Stimulated activated CD4-positive, alpha-beta T cell treated with anti-CD3 and anti-CD28 coated beads, Interleukin-1b, Interleukin-23, amount 100 ng/mL, for 4 hours (primary cell): ENCODE data around the gene TEX19.

ENCODE experiments used
- DNase-seq, 2 donors: peaks; one replicate each; pipeline ENCODE4 v3.0.0-alpha.2; 2020; ENCODE audit warnings: low read depth in 2 of 2

TEX19 gene

DNA sequence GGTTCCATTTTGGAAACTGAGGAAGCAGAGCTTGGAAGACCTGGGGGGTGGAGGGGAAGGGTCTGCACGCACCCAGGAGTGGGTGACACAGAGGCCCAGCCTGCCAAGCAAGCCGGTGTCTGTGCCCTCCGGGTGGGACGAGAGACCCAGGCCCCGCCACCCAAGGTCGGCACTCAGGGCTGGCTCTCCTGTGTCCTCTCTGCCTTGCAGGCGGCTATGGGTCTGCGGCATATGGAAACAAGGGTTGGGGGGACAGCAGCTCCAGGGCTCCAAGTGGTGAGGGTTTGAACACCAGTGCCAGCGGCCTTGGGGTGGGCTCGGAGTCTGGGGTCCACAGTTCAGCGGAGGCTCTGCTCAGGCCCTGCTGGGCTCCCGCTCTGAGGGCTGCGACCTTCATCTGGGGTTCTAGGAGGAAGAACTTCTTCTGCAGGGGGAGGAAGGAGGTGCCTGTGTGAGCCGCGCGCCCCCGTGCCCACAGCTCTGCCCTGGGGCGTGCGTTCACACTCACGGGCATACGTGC lies 37.0 kb upstream of the TEX19 start:
- no peak for DNase-seq

DNA sequence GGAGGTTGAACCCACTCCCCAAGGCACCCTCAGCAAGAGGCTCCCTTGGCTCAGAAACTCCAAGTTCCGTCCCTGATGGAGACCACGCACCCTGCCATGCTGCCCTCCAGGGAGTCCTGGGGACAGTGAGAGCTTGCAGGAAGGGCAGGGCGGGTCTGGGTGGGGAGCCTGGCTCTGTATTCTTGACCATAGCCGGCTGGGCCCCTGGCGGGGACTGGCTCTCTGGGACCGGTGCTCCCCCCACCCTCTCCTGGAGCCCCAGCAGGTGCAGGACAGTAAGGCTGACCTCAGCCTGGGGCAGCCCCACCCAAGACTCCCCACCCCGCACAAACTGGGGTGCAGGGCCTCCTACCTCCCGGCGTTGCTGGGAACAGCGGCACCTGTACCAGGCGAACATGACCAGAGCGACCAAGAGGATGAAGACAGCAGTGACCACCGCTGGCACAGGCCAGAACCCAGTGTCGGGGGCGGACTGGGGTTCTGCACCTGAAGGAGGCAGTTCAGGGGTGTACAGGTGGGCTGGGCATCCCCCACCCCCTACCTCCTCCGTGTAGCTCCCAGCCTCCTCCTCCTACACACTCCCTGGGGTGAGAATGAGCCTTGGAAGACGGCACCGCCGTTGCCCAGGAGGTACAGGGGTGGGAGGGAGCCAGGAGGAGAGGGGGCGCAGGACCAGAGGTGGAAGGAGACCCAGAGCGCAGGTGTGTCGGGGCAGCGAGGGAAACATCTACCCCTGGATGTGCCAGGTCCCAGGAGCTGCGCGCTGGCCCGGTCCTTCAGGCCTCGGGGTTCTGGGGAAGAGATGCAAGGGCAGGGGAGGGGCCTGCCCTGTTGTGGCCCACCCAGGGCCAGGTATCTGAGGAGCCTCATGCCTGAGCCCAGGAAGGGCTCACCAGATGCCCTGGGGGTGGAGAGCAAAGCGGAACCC lies 36.3 kb upstream of the TEX19 start:
- DNase-seq = no peak

DNA sequence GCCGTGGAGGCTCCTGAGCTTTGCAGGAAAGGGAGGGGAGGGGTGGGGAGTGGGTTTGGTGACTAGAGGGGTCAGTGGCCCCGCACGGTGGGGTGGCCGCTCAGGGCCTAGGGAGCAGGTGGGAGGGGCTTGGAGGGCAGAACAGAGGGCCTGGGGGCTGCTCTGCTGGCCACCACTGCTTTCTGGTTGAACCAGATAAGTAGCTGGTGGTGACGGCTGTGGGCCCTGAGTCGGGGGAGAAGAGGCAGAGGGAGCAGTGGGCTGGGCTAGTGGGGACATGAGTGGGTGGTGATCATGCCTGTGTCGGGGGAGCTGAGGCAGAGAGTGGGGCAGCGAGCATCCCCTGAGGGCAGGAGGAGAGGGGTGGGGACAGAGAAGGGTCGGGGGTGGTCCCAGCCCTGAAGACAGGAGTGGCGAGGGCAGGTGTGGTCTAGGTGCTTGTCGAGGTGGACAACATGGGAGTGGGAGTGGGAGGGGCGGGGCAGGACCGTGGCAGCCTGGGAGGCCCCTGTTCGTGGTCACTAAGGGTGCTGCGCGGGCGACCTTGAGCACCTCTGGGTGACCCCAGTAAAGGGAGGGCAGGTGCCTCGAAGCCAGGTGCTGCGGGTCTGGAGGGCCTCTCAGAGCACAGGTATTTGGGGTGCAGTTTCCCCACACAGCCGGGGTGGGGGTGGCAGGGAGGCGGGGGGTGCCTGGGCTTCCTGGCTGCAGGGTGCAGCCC lies 35.4 kb upstream of the TEX19 start:
- DNase-seq = no peak

DNA sequence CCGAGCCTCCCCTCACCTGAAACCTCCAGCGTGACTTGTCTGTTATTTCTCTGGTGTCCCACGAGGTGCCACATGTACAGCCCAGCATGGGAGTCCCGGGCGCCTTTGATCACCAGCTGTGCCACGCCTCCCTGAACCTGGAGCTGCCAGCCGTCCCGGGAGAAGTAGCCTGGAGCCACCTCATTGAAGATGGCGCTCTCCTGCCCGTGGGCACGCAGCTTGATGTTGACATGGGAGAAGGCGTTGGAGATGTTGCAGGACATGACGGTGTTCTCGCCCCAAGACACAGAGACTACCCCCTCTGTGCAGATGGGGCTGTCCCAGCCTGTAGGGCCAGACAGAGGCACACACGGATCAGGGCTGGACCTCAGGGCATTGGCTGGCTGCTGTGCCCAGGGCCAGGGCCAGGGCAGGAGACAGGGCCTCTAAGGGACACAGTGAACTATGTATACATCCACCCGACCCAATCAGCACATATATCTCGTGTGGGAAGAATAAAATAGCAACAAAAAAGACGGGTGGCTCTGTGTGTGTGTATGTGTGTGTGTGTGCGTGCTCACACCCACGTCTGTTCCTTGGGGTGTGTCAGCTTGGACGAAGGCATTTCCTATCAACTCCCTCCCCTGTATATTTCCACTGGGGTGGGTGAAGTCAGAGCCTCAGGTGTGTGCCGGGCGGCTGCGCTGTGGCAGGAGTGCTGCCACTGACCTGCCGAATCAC lies 34.3 kb upstream of the TEX19 start:
- no peak for DNase-seq

DNA sequence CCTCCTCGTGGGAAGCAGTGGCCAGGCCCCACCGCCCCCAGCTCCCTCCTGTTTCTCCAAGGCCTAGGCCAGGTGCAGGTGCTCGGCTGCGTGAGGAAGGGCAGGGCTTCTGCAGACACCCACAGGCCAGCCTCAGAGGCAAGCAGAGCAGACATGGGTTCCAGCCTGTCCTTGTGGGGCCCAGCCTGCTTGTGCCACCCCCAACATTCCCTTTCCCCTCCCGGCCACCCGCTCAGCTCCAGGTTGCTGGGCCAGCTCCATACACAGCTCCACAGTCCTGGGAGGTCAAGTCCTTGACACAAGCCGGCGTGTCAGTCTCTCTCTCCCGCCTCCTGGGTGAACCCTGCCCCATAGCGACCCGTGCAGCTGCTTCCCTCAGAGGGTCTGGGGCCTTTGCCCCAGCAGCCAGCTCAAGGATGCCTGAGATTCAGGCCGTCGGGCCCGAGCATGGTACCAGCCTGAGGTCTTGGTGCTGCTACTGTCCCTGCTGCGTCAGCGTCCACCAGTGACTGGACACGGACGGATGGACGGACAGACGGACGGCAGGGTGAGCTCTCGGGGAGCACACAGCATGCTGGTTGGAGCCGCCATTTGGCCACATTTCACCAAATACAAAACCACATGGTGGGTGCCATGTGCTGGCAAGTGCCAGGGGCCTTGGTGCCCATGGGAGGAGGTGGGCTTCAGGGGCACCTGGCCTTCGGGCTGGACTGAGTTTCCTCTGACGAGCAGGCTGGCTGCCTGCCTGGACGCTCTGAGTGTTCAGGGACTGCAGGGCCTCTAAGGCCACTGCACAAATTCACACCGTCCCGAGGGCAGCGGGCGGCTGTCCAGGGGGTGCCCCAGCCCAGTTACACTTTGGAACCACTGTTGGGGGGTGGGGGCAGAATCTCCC lies 33.5 kb upstream of the TEX19 start:
- no peak for DNase-seq

DNA sequence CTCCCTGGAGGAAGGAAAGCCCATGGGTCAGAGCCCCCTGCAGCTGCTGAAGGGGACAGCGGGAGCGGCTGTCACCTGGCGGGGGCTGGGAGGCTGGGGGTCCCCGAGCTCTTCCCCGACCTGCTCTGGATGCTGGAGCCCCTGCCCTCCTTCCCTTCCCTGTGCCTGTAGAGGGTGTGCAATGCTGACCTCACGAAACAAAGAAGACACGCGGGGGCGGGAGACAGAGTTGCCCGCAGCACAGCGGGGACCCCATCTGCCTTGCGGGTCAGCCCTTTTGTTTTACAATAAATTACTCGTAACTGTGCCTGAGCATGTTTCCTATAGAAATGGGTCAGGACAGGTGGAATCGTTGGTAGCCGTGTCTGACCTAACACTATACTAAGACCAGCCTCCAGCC lies 31.8 kb upstream of the TEX19 start:
- no peak for DNase-seq

DNA sequence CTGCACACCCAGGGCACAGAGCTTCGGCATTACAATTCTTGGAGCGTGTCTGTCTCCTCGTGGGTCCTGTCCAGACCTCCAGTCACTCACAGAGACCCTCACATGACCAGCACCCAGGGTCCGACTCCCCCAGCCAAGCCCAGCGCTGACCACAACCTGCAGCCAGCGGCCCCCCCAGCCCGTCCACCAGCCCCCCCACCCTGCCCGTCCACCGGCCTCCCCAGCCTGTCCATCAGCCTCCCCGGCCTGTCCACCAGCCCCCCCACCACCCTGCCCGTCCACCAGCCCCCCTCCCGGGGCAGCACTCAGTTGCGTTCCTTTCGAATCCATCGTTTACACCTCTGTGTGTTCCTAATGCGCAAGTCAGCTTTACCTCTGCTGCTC lies 31.3 kb upstream of the TEX19 start:
- no peak for DNase-seq

DNA sequence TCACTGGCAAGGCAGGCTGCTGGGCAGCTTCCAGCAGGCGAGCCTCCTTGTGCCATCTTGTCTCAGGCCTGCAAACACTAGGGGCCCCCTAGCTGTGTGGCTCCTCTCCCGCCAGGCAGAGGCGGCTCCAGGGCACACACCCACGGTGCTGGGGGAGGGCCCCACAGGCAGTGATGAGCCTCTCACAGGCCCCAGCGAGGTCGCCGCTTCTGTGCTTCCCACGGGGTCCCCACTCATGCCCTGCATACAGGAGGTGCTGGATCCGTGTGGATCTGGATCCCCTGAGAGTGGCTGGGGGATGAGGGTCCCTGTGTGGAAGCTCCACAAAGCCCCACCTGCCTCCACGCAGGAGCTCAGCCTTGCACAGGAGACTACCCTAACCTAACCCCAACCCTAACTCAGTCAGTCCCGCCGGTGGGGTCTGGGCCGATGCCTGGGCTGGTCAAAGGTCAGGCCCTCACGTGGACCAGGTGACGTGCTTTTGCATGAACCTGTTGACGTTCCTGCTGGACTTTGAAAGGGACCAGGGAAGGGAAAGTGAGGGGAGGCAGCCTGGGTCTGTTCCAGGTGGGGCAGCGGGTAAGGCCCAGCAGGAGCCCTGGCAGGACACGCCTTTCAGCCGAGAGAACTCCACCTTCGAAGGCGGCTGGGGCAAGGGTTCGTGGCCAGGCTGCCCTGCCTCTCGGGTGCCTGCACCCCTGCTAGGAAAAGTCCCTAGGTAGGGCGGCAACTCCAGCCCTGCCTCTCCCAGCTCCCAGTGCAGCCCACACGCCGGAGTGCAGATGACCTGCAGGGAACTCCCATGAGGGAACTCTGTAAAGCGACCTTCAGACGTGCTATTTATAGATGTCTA lies 30.7 kb upstream of the TEX19 start:
- DNase-seq = no peak

DNA sequence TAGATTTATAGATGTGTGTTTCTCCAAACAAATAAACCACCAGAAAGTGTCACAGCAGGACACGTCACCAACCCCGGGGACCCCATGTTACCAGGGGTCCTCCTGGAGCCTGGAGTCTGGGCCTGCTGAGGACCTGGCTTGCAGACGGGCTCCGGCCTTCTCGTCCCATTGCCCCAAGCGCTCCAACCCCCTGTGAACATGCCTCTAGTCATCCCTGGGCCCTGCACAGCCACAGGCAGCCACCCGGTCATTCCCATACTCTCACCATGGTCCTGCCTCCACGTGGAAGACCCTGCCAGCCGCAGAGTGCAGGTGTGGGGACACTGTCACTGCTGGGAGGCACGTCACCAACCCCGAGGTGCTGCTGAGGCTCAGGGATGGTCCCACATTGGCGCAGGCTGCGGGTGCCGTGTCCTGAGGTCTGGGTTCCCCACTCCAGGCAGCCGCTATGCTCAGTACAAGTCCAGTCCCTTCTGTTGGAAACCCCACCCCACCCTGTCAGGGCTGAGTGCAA lies 30.0 kb upstream of the TEX19 start:
- no peak for DNase-seq

DNA sequence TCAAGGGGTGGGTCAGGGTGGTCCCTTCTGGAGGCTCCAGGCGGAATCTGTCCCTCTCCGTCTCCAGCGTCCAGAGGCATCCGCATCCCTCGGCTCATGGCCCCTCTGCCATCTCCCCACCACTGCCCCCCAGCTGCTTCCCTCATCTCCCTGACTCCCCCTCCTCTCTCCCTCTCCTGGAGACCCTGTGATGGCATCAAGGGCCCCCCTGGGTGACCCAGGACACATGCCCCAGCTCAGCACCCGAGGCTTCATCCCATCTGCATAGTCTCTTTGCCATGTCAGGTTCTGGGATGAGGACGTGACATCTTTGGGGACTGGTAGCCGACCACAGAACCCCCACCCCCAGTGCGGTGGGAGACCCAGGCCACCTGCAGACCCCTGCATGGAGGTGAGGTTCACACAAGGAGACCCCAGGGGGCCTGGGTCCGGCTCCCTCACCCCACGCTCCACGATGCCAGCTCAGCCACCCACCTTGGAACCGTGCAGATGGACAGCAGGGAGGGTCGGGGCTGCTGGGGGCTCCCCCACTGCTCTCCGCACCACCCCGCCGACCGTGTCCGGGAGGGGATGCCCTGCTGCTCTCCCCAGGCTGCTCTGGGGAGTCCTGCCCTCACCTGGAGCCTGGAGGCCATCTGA lies 29.2 kb upstream of the TEX19 start:
- no peak for DNase-seq

DNA sequence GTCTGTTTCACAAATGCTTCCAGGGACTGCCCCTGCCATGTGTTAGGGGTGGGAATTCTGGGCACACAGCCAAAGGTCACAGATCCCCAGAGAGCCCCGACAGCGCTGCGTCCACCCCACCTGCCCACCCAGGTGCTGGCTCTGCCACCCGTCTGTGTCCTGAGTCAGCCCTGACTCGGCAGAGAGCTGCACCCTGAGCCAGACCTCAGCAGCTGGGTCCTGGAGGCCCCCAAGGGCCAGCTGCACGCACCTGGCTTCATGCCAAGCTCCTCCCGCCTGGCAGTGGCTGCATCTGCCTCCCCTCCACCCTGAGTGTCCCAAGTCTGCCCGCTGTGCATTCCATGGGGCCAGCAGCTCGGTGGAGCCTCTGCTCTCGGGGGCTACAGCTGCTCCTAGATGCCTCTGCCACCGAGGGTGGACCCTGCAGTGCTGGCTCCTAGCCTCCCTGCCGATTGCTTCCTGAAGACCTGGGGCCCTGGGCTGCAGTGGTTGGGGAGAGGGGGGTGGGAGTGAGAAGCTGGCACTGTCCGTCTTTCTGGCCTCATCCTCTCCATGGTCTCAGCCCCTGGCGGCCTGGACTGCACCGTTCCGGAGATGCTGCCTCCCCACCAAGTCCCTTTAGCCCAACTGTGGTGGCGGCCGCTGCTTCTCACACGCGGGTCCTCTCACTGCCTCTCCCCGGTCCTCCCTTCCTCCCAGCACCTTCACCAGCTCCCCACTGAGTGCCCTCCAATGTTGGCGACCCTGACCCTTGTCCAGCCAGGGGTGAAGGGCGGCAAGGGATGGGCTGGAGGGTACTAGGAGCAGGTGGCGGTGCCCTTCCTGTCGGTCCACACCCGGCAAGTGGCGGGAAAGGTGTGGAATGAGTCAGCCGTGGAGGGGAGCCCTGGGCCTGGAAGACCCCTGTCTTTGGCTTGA lies 28.5 kb upstream of the TEX19 start:
- DNase-seq = no peak

DNA sequence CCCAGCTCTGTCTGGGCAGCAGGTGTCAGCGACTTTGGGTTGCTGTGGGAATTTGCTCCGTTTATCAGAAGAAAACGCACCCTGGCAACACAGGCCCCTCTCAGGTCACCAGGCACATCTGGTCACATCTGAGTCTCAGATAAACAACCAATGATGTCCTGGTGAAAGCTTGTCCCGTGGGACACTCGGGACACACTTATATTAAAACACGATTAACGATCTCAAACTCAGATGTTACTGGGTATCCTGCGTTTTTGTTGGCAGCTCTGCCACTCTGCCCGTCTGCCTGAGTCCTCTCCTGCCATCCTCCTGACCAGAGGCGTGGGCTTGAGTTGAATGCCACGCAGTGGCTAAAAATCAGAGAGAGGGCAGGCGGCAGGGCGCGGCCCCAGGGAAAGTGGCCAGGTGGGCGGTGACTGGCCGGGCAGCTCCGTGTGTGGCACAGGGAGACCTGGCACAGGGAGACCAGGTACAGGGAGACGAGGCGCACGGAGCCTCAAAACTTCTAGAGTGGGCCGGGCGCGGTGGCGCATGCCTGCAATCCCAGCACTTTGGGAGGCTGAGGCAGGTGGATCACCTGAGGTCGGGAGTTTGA lies 27.6 kb upstream of the TEX19 start:
- DNase-seq = no peak

DNA sequence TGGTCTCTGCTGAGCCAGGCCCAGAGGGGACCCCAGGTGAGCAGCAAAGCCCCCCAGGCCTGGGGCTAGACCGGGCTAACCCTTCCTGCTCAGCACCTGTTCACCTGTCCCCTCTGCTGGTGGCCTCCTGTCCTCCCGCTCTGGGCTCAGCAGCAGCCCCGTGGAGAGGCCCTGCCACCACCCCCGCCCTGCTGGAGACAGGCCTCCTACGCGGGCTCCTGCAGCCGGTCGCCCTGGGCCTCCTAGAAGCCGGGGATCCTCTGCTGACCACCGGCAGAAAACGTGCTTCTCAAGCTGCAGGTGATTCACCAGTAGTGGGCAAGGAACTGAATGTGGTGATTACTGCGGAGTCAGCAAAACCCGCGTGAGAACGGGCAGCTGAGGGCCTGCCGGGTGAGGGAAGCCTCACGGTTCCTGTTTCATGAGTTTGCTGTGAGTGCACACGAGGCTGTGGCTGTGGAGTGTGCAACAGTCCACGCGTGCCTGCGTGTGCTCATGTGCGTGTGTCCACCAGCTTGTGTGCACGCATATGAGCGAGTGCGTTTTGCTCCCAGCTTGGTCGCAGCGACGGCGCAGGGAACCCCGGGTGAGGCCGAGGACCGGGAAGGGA lies 26.3 kb upstream of the TEX19 start:
- DNase-seq = no peak

DNA sequence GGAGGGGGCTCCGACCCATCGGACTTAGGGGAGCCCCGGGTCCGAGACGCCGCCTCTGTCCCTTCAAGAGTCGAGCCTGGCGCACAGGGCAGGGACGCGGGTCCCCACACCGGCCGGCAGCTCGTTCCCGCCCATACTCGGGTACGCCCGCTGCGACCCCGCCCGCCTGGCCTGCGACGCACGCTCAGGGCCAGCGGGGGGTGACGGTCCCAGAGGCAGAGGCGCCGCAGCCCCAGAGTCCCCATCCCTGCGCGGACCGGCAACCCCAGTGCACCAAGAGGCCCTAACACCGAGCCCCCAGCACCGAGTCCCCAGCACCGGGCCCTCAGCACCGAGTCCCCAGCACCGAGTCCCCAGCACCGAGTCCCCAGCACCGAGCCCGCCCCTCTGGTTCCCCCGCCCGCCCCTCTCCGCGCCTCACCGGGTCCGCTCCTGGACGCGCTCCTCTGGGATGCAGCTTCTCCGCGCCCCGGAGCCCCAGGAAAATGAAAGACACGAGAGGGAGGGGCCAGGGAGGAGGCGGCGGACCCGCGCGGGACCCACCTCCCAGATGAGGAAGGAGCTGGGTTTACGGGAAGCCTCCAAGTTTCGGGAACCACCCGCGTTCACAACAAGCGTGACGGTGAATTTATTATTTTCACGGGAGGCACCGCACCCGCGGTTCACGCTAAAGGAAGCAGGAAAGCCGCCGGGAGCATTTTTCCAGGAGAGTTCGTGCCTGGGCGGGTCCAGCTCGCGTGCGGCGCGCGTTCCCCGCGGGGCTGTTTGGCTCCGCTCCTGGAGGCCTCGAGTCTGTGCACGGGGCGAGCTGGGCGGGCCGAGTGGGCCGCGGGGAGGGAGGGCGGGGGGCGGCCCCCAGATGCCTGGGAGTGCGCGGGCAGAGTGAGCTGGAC lies 25.5 kb upstream of the TEX19 start, which contains the start of gene SECTM1:
Gene SECTM1, minus strand, starts transcription at position 488 of the 893 bp plus-strand sequence. CDS start 6,526 bp downstream, outside the sequence.
- DNase-seq = no peak

DNA sequence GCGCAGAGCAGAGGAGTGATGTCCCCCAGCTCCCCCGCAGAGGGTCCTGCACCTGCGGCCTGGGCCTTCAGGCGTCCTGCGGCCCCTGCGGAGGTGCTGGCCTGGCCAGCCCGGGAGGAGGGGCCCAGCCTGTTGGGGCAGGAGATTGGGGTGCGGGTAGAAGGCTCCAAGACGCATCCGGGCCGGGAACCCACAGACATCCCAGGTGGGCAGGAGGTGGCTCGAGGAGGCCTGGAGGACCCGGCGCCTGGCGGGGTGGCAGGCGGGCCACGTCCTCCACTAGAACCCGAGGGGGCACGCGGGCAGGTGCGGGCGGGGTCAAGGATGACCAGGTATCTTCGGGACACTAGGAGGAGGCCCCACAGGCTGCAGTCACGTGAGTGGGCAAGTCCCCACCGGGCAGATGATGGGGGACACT lies 24.8 kb upstream of the TEX19 start:
- DNase-seq = no peak

DNA sequence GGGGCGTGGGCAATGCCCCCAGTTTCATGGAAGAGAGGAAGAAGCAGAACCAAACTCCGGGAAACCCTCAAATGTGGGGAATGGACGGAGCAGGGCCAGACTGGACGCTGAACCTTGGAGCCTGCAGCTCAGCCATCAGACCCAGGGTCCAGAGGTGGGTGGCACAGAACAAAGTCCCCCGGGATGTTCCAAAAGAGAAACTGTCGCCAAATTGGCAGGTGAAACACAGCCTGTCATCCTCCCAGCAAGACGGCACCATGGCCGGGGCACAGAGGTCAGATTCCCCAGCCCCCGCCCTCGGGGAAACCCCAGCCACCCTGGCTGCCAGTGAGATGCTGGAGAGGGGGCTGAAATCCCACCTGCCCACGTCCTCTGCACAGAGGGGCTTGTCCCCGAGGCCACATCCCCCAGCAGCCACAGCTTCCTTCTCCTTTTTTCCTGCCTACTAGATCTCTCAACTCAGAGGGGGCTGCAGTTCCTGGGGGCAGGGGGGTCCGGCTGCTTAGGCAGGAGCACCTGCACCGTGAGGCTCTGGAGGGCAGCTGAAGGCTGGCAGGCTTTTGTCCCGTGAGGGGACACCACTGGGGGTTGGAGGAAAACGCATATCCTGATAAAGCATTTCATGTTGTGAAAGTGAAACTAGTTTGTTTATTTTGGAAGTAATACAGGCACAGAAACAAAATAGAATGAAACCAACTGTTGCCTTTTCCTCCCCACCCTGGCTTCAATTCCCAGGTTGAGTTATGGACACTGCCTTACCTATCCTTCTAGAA lies 24.2 kb upstream of the TEX19 start:
- DNase-seq = no peak
